SK-N-SH (cell line): Measurements from ENCODE around the gene VWDE. TPM values are rescaled to one million over a fixed set of nuclear protein-coding genes. Genes with fewer than 3 reads are reported as not detected.
A peak's percentile ranks its signal among the peaks of the same experiment; 100 is the strongest.

Experiments
- CTCF ChIA-PET: fragments of 300-600, 350-600 bp; formaldehyde crosslinking; extraction: SDS; loops from one replicate; lab custom pipeline; 2021; lab: Yijun Ruan, JAX
- POLR2A ChIA-PET: fragments of 350-600 bp; sonication (Branson Sonifier 250); formaldehyde crosslinking; extraction: SDS; loops from one replicate; lab custom pipeline; 2020; ENCODE audit warnings: antibody characterized with exemption, inconsistent platforms; lab: Yijun Ruan, JAX
- DNase-seq: peaks from one replicate; pipeline ENCODE4 v3.0.0; 2012
- H2AFZ ChIP-seq: fragments of 200-600 bp; sonication (generic); 2 replicates; pipeline ENCODE4 v1.8.1; 2016; ENCODE audit warnings: antibody characterized with exemption, mild to moderate bottlenecking, low read depth
- H3F3A ChIP-seq: fragments of 200-600 bp; sonication (generic); replicated peaks from 2 replicates; pipeline ENCODE3; 2016; ENCODE audit warnings: antibody characterized with exemption, mild to moderate bottlenecking; ENCODE audit not compliant: insufficient read depth
- H3K27ac ChIP-seq, 2 experiments: fragments of 200-500 bp in 1 of 2; fragments of 200-600 bp in 1 of 2; sonication (Bioruptor generic) in 1 of 2; sonication (generic), shearing (Covaris generic) in 1 of 2; 2 replicates each; pipeline versions ENCODE4 v1.5.1 to v1.6.1; 2014 to 2016; ENCODE audit warnings: low read depth in 2 of 2, inconsistent platforms in 1 of 2, low read length in 1 of 2, mild to moderate bottlenecking in 1 of 2, mixed read lengths in 1 of 2
- H3K27me3 ChIP-seq: fragments of 200-600 bp; sonication (generic), shearing (Covaris generic); 2 replicates; pipeline ENCODE4 v1.6.1; 2016; ENCODE audit warnings: mixed run types; ENCODE audit not compliant: insufficient read depth
- H3K36me3 ChIP-seq, 2 experiments: fragments of 200-500 bp in 1 of 2; fragments of 200-600 bp in 1 of 2; sonication (Bioruptor generic) in 1 of 2; sonication (generic) in 1 of 2; replicated peaks in 1 of 2; 2 replicates each; pipeline versions ENCODE3 to v1.5.1; 2014 to 2016; ENCODE audit warnings: low read length in 1 of 2, mild to moderate bottlenecking in 1 of 2; ENCODE audit not compliant: insufficient read depth in 2 of 2, control insufficient read depth in 1 of 2
- H3K4me1 ChIP-seq, 2 experiments: fragments of 200-500 bp in 1 of 2; fragments of 200-600 bp in 1 of 2; sonication (Bioruptor generic) in 1 of 2; sonication (generic), shearing (Covaris generic) in 1 of 2; 2 replicates each; pipeline versions ENCODE4 v1.5.1 to v1.6.1; 2014 to 2016; ENCODE audit warnings: low read depth in 1 of 2, low read length in 1 of 2, mixed run types in 1 of 2; ENCODE audit not compliant: insufficient read depth in 2 of 2, control insufficient read depth in 1 of 2
- H3K4me2 ChIP-seq: fragments of 200-600 bp; sonication (generic), shearing (Covaris generic); 2 replicates; pipeline ENCODE4 v1.6.1; 2017; ENCODE audit warnings: mixed run types
- H3K4me3 ChIP-seq, 2 experiments: fragments of 200-500 bp in 1 of 2; fragments of 200-600 bp in 1 of 2; sonication (Bioruptor generic) in 1 of 2; sonication (generic), shearing (Covaris generic) in 1 of 2; 2 replicates each; pipeline versions ENCODE4 v1.5.1 to v1.8.1; 2014 to 2016; ENCODE audit warnings: low read depth in 2 of 2, inconsistent platforms in 1 of 2, low read length in 1 of 2, mild to moderate bottlenecking in 1 of 2, mixed read lengths in 1 of 2, moderate library complexity in 1 of 2
- H3K79me2 ChIP-seq: fragments of 200-600 bp; sonication (generic); 2 replicates; pipeline ENCODE4 v1.8.1; 2017; ENCODE audit warnings: mild to moderate bottlenecking; ENCODE audit not compliant: insufficient read depth
- H3K9ac ChIP-seq: fragments of 200-600 bp; sonication (generic); 2 replicates; pipeline ENCODE4 v1.6.1; 2017; ENCODE audit warnings: mixed run types
- H3K9me2 ChIP-seq: fragments of 200-600 bp; sonication (generic); 2 replicates; pipeline ENCODE4 v1.6.1; 2017; ENCODE audit warnings: mixed run types
- H3K9me3 ChIP-seq: fragments of 200-600 bp; sonication (generic); 2 replicates; pipeline ENCODE4 v1.6.1; 2017; ENCODE audit warnings: mixed run types, mild to moderate bottlenecking, moderate library complexity
- H4K20me1 ChIP-seq: fragments of 200-600 bp; sonication (generic); 2 replicates; pipeline ENCODE4 v1.6.1; 2017; ENCODE audit warnings: mild to moderate bottlenecking, mixed run types; ENCODE audit not compliant: insufficient read depth
- CHD2 ChIP-seq: fragments of 150-350 bp; IDR thresholded peaks from 2 replicates; pipeline ENCODE4 v1.6.1; 2018; ENCODE audit warnings: low read length; ENCODE audit not compliant: partially characterized antibody
- CTCF ChIP-seq: fragments of 200-600 bp; sonication (generic); IDR thresholded peaks from 2 replicates; pipeline ENCODE4 v1.6.1; 2017; ENCODE audit warnings: antibody characterized with exemption, mild to moderate bottlenecking, moderate library complexity
- EP300 ChIP-seq, 2 experiments: IDR thresholded peaks; 2 replicates each; pipeline versions ENCODE4 v1.4.0 to v1.6.1; 2012; ENCODE audit warnings: borderline replicate concordance in 1 of 2, low read depth in 1 of 2, low read length in 1 of 2
- FOXM1 ChIP-seq: IDR thresholded peaks from 2 replicates; pipeline ENCODE4 v1.4.0; 2012; ENCODE audit warnings: low read depth, mild to moderate bottlenecking
- MXI1 ChIP-seq: IDR thresholded peaks from 2 replicates; pipeline ENCODE4 v1.6.1; 2012; ENCODE audit warnings: mild to moderate bottlenecking, low read depth, low read length, improper control_type of control experiment
- NFIC ChIP-seq: IDR thresholded peaks from 2 replicates; pipeline ENCODE4 v1.4.0; 2012; ENCODE audit warnings: borderline replicate concordance
- PBX3 ChIP-seq: IDR thresholded peaks from 2 replicates; pipeline ENCODE4; 2012
- RAD21 ChIP-seq: IDR thresholded peaks from 2 replicates; pipeline ENCODE4 v1.6.1; 2012; ENCODE audit warnings: mild to moderate bottlenecking, low read length
- REST ChIP-seq: IDR thresholded peaks from 2 replicates; pipeline ENCODE4 v1.6.1; 2012; ENCODE audit warnings: mild to moderate bottlenecking, low read depth, low read length, moderate library complexity
- RXRA ChIP-seq: IDR thresholded peaks from 2 replicates; pipeline ENCODE4 v1.4.0; 2012; ENCODE audit warnings: low read depth, mild to moderate bottlenecking, borderline replicate concordance
- SIN3A ChIP-seq: IDR thresholded peaks from 2 replicates; pipeline ENCODE4 v1.6.1; 2012; ENCODE audit warnings: low read depth, mild to moderate bottlenecking, low read length, moderate library complexity, borderline replicate concordance
- SMC3 ChIP-seq: IDR thresholded peaks from 2 replicates; pipeline ENCODE4 v1.6.1; 2012; ENCODE audit warnings: low read depth, low read length, improper control_type of control experiment
- TEAD4 ChIP-seq: IDR thresholded peaks from 2 replicates; pipeline ENCODE4 v1.4.0; 2012; ENCODE audit warnings: mild to moderate bottlenecking, borderline replicate concordance; ENCODE audit not compliant: insufficient read depth
- USF1 ChIP-seq: IDR thresholded peaks from 2 replicates; pipeline ENCODE4 v1.4.0; 2012; ENCODE audit warnings: low read depth, borderline replicate concordance
- WGBS: methylation state at CpG from one replicate; pipeline ENCODE4 v1.1.6; 2017; ENCODE audit warnings: low lambda C conversion rate; 5-methylcytosine and 5-hydroxymethylcytosine counted together
- polyA plus RNA-seq, 3 experiments: library from polyadenylated mRNA; depleted of rRNA; stranded (reverse); fragments of >200 nt; gene quantifications; 2 replicates each; pipeline ENCODE4 v1.2.3, GENCODE V29; 2012

The VWDE gene
- polyA plus RNA-seq, 1 of the 3 experiments (the other 2 are of a cell fraction) = not detected

- TF ChIP-seq CTCF (peak; percentile 97), REST (no peak), FOXM1 (no peak), USF1 (no peak), NFIC (no peak), SMC3 (peak; percentile 70), PBX3 (no peak), TEAD4 (no peak), RXRA (no peak), RAD21 (peak; percentile 75)
These were observed 14.5 kb downstream of the VWDE start (continued) for GRCh38 chr7:12389089-12389700.

GRCh38 chr7:12386313-12386740 is 17.3 kb downstream of the VWDE start:
- peak; percentile 46 for DNase-seq
- 67% methylated on average over 5 of the region's 5 CpGs for WGBS
- peak overlapping the region in 1 of 2 experiments; percentile 94; a peak in 2 of 4 replicates for H3K27ac ChIP-seq
- POLR2A ChIA-PET = no interaction called here
- no peaks in the 10 kb centered on the region for H3F3A ChIP-seq
- no peaks in the 10 kb centered on the region for H3K9me3 ChIP-seq
- H3K9me2 ChIP-seq = no peaks in the 10 kb centered on the region
- H4K20me1 ChIP-seq = no peaks in the 10 kb centered on the region
- no peak overlapping the region for H2AFZ ChIP-seq
- no peak overlapping the region for H3K9ac ChIP-seq
- TF ChIP-seq SIN3A = no peak
- TF ChIP-seq EP300 (IDR thresholded peaks at IDR 0.05; ENCODE audit: borderline replicate concordance in 1 of 2, low read depth in 1 of 2, low read length in 1 of 2) = peak in 1 of 2 experiments; percentile 16; a peak in 1 of 4 replicates
- no peak; the same call in 1 of the 2 replicates for TF ChIP-seq MXI1
- no peak for TF ChIP-seq TEAD4
- TF ChIP-seq CHD2 = peak; percentile 49
- H3K4me1 ChIP-seq = peaks cover 0 to 8% of the 10 kb centered on the region in 2 experiments; a peak in 2 of 4 replicates
- H3K79me2 ChIP-seq = no peaks in the 10 kb centered on the region
- no peak overlapping the region; a peak in 1 of 4 replicates for H3K4me3 ChIP-seq
- H3K27me3 ChIP-seq = no peaks in the 10 kb centered on the region
- H3K4me2 ChIP-seq = no peak overlapping the region
- CTCF ChIA-PET = interaction anchor here (0.7 to 2.1 kb wide), 8 partner anchors 14 to 300 kb away, joined by 3 to 6 read pairs (median 6); no protein-coding TSS in a partner anchor
- no peaks in the 10 kb centered on the region for H3K36me3 ChIP-seq
